ENCODE measurements around the gene CACNA1B. TPM values are rescaled to one million over a fixed set of nuclear protein-coding genes. Genes with fewer than 3 reads are reported as not detected.

Gene CACNA1B
- total and polyA plus RNA-seq, 2 of the 13 experiments (the other 11 are each of a cell fraction or from before 2014, with no cell fraction given), result under 0.01 to 0.04 TPM

DNA sequence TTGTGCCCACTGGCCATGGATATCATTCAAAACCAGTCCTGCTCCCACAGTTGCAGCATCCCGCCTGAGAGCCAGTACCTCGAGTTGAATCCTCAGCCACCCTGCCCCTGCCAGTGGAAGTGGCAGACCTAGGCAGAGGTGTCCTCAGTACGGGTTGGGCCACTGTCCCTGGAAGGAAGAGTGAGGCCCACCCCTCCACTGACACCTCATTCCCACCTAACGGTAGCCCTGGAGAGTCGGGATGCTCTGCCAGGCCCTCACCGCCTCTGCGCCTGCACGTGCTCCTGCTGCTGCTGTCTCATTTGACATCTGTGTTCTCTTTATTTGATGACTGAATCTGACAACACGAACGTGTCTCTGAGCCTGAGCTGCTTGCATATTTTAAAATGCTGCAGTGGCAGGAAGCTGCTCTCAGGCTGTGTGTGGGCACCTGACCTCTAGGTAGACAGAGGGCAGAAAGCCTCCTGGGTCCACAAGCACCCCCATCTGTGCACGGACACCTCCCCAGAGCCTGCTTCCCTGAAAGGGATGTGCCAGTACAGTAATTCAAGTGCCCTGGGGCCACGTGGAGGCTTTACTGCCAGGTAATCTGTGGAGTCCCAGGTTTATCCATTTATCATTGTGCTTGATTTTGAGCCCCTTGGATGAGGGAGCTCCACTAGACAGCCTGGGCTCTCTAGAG lies 194.7 kb downstream of the CACNA1B start:
- intact Hi-C loops (cut with micrococcal nuclease; ENCODE audit: unreplicated experiment) (no loop called here), in situ Hi-C loops (cut with HindIII; ENCODE audit: extremely low pct_ligation_motif_present, low pct_unique_long_range_greater_than_20kb) (no loop called here)
- Histone ChIP-seq H3K4me2 (ENCODE audit: low read depth, low read length) (no peak overlapping the region), H3K4me3 (replicated peaks in 1 of 3; ENCODE audit: insufficient read depth in 1 of 3, low read depth in 2 of 3, low read length in 3 of 3) (no peak overlapping the region), H3K79me2 (ENCODE audit: insufficient read depth, low read length) (no peaks in the 10 kb centered on the region), H3K36me3 (replicated peaks in 1 of 2; ENCODE audit: control insufficient read depth in 1 of 2, insufficient read depth in 2 of 2, low read length in 2 of 2) (no peaks in the 10 kb centered on the region), H3K4me1 (ENCODE audit: insufficient read depth, low read length) (no peaks in the 10 kb centered on the region), H3K27me3 (ENCODE audit: control insufficient read depth in 1 of 2, insufficient read depth in 2 of 2, low read length in 2 of 2) (peaks cover 4 to 77% of the 10 kb centered on the region in 2 experiments), H2AFZ (ENCODE audit: low read length) (no peak overlapping the region), H3K9me3 (ENCODE audit: low read length) (no peaks in the 10 kb centered on the region), H3K27ac (ENCODE audit: extremely low read length, insufficient read depth, low read length) (no peak overlapping the region), H3K9ac (ENCODE audit: insufficient read depth, low read depth, low read length) (no peak overlapping the region), H4K20me1 (ENCODE audit: insufficient read depth, low read length) (no peaks in the 10 kb centered on the region)
- no peak for ATAC-seq
- no peak for TF ChIP-seq ZNF83 (CRISPR knock-in tag; IDR thresholded peaks at IDR 0.05; ENCODE audit: borderline replicate concordance)
- no peak for TF ChIP-seq ZNF607 (CRISPR knock-in tag; IDR thresholded peaks at IDR 0.05; ENCODE audit: borderline replicate concordance)
- TF ChIP-seq, protein P1, sequence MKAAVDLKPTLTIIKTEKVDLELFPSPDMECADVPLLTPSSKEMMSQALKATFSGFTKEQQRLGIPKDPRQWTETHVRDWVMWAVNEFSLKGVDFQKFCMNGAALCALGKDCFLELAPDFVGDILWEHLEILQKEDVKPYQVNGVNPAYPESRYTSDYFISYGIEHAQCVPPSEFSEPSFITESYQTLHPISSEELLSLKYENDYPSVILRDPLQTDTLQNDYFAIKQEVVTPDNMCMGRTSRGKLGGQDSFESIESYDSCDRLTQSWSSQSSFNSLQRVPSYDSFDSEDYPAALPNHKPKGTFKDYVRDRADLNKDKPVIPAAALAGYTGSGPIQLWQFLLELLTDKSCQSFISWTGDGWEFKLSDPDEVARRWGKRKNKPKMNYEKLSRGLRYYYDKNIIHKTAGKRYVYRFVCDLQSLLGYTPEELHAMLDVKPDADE (CRISPR knock-in tag; IDR thresholded peaks at IDR 0.05), result no peak
- TF ChIP-seq CBX1 (IDR thresholded peaks at IDR 0.05; ENCODE audit: low read depth), result no peak
- TF ChIP-seq DNMT3B (CRISPR knock-in tag; conservative IDR thresholded peaks at IDR 0.05), result no peak
- TF ChIP-seq CEBPZ (IDR thresholded peaks at IDR 0.05; ENCODE audit: low read length), result no peak
- TF ChIP-seq ERF (CRISPR knock-in tag; IDR thresholded peaks at IDR 0.05), result no peak
- TF ChIP-seq, protein P2, sequence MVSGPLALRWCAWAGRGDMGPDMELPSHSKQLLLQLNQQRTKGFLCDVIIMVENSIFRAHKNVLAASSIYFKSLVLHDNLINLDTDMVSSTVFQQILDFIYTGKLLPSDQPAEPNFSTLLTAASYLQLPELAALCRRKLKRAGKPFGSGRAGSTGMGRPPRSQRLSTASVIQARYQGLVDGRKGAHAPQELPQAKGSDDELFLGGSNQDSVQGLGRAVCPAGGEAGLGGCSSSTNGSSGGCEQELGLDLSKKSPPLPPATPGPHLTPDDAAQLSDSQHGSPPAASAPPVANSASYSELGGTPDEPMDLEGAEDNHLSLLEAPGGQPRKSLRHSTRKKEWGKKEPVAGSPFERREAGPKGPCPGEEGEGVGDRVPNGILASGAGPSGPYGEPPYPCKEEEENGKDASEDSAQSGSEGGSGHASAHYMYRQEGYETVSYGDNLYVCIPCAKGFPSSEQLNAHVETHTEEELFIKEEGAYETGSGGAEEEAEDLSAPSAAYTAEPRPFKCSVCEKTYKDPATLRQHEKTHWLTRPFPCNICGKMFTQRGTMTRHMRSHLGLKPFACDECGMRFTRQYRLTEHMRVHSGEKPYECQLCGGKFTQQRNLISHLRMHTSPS (CRISPR knock-in tag; IDR thresholded peaks at IDR 0.05; ENCODE audit: low read depth), result no peak
- TF ChIP-seq ZNF235 (CRISPR knock-in tag; IDR thresholded peaks at IDR 0.05; ENCODE audit: borderline replicate concordance), result no peak
- no peak for TF ChIP-seq SNAPC2 (CRISPR knock-in tag; IDR thresholded peaks at IDR 0.05)
- TF ChIP-seq ZNF619 (CRISPR knock-in tag; IDR thresholded peaks at IDR 0.05), result no peak
- TF ChIP-seq SKI (IDR thresholded peaks at IDR 0.05; ENCODE audit: partially characterized antibody), result no peak
- no peak for TF ChIP-seq KDM6A (CRISPR knock-in tag; IDR thresholded peaks at IDR 0.05; ENCODE audit: low read depth)
- TF ChIP-seq, protein P3, sequence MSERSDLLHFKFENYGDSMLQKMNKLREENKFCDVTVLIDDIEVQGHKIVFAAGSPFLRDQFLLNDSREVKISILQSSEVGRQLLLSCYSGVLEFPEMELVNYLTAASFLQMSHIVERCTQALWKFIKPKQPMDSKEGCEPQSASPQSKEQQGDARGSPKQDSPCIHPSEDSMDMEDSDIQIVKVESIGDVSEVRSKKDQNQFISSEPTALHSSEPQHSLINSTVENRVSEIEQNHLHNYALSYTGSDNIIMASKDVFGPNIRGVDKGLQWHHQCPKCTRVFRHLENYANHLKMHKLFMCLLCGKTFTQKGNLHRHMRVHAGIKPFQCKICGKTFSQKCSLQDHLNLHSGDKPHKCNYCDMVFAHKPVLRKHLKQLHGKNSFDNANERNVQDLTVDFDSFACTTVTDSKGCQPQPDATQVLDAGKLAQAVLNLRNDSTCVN (CRISPR knock-in tag; IDR thresholded peaks at IDR 0.05; ENCODE audit: borderline replicate concordance), result no peak
- no peak for TF ChIP-seq SCMH1 (CRISPR knock-in tag; IDR thresholded peaks at IDR 0.05; ENCODE audit: borderline replicate concordance)
- no peak for TF ChIP-seq TRIM24 (CRISPR knock-in tag; IDR thresholded peaks at IDR 0.05)
- no peak for DNase-seq (ENCODE audit: low spot score)
- POLR2A ChIA-PET, result no interaction called here
- FAIRE-seq, result no peak
- CTCF ChIA-PET (ENCODE audit: low intra/inter-chr PET ratio, low total read pairs), result no interaction called here
- no TSS peak for BruUV-seq (replicated peaks)
- WGBS (ENCODE audit: low lambda C conversion rate), result 34% methylated on average over 9 of the region's 12 CpGs

Measured in HepG2 (cell line).